WTC11 (cell line): Measurements from ENCODE around the gene DDX10. TPM values are rescaled to one million over a fixed set of nuclear protein-coding genes. Genes with fewer than 3 reads are reported as not detected.

Source experiments
- ATAC-seq: fragments of 200-7000 bp; cut with Tn5 transposase; 2 replicates; pipeline ENCODE4 v1.10.0; 2021; ENCODE audit warnings: mild to moderate bottlenecking, moderate library complexity
- CTCF ChIA-PET: fragments of 300-600 bp; sonication (Branson Sonifier 250); formaldehyde crosslinking; loops from one replicate; lab custom pipeline; 2021; ENCODE audit warnings: antibody characterized with exemption; lab: Charles Lee
- POLR2A ChIA-PET: fragments of 350-600 bp; sonication (Branson Sonifier 250); formaldehyde crosslinking; loops from one replicate; lab custom pipeline; 2021; ENCODE audit warnings: antibody characterized with exemption; lab: Charles Lee
- DNase-seq: peaks from one replicate; pipeline ENCODE4 v3.0.0; 2021; ENCODE audit warnings: low spot score
- H3K27ac Mint-ChIP-seq: 2 replicates; pipeline ENCODE4 v1.8.0; 2021; ENCODE audit warnings: mixed read lengths
- H3K27me3 Mint-ChIP-seq: 2 replicates; pipeline ENCODE4 v1.8.0; 2021; ENCODE audit warnings: low read depth, mild to moderate bottlenecking, moderate library complexity, mixed read lengths
- H3K36me3 Mint-ChIP-seq: 2 replicates; pipeline ENCODE4 v1.8.0; 2021; ENCODE audit warnings: mixed read lengths
- H3K4me1 Mint-ChIP-seq: 2 replicates; pipeline ENCODE4 v1.8.0; 2022; ENCODE audit warnings: mixed read lengths
- H3K4me3 Mint-ChIP-seq: 2 replicates; pipeline ENCODE4 v1.8.0; 2021; ENCODE audit warnings: mild to moderate bottlenecking, moderate library complexity, mixed read lengths
- H3K9me3 Mint-ChIP-seq: 2 replicates; pipeline ENCODE4 v1.8.0; 2021; ENCODE audit warnings: mixed read lengths
- HMGA2 ChIP-seq: fragments of 250-450 bp; sonication (Bioruptor Pico); IDR thresholded peaks from 2 replicates; pipeline ENCODE4 v1.4.0; 2021; ENCODE audit warnings: mild to moderate bottlenecking, moderate library complexity
- KAT7 ChIP-seq: sonication (generic); formaldehyde crosslinking; IDR thresholded peaks from 2 replicates; pipeline ENCODE4 v1.8.1; 2023; ENCODE audit warnings: missing genetic modification reagents, mild to moderate bottlenecking, borderline replicate concordance
- NFATC4 ChIP-seq: fragments of 250-450 bp; sonication (Bioruptor Pico); IDR thresholded peaks from 2 replicates; pipeline ENCODE4 v1.9.0; 2021; ENCODE audit warnings: mild to moderate bottlenecking
- NFYB ChIP-seq: sonication (generic); formaldehyde crosslinking; conservative IDR thresholded peaks from 2 replicates; pipeline ENCODE4 v1.8.0; 2022; ENCODE audit warnings: low read depth, missing genetic modification reagents
- ZNF232 ChIP-seq: sonication (generic); formaldehyde crosslinking; IDR thresholded peaks from 2 replicates; pipeline ENCODE4 v1.8.0; 2022; ENCODE audit warnings: mild to moderate bottlenecking, missing genetic modification reagents
- total RNA-seq: library from RNA; stranded (reverse); gene quantifications from 3 replicates; pipeline ENCODE4 v1.2.3, GENCODE V29; 2021
- TF ChIP-seq, protein P1 (sequence below): sonication (generic); formaldehyde crosslinking; IDR thresholded peaks from 2 replicates; pipeline ENCODE4 v1.8.0; 2023; ENCODE audit warnings: mild to moderate bottlenecking, missing genetic modification reagents
- TF ChIP-seq, protein P2 (sequence below): sonication (generic); formaldehyde crosslinking; IDR thresholded peaks from 2 replicates; pipeline ENCODE4 v1.8.0; 2022; ENCODE audit warnings: mild to moderate bottlenecking, missing genetic modification reagents
- TF ChIP-seq, protein P3 (sequence below): sonication (generic); formaldehyde crosslinking; IDR thresholded peaks from 2 replicates; pipeline ENCODE4 v1.8.1; 2023; ENCODE audit warnings: mild to moderate bottlenecking, missing genetic modification reagents, moderate library complexity
- TF ChIP-seq, protein P4 (sequence below): sonication (generic); formaldehyde crosslinking; IDR thresholded peaks from 2 replicates; pipeline ENCODE4 v1.8.1; 2023; ENCODE audit warnings: mild to moderate bottlenecking, moderate library complexity, missing genetic modification reagents
- TF ChIP-seq, protein P5 (sequence below): sonication (generic); formaldehyde crosslinking; IDR thresholded peaks from 2 replicates; pipeline ENCODE4 v1.8.0; 2022; ENCODE audit warnings: mild to moderate bottlenecking, missing genetic modification reagents

The DDX10 gene
- total RNA-seq, 1 experiment from 2014 or later, result 56.8 TPM

DNA sequence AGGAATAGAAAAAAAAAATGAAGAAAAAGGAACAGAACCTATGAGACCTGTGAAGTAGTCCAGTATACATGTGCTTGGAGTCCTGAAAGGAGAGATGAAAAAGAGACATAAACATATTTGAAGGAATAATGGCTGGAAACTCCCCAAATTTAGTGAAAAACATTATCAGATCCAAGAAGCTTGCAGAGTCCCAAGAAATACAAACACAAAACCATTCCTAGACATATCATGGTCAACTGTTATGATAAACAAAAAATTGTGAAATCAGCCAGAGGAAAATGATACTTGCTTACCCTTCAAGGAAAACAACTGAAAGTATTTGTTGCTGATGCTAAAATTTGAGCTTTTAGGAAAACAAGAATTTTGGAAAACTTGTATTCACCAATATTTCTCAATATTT lies 250.1 kb downstream of the DDX10 start (continued):
- TF ChIP-seq, protein P1, sequence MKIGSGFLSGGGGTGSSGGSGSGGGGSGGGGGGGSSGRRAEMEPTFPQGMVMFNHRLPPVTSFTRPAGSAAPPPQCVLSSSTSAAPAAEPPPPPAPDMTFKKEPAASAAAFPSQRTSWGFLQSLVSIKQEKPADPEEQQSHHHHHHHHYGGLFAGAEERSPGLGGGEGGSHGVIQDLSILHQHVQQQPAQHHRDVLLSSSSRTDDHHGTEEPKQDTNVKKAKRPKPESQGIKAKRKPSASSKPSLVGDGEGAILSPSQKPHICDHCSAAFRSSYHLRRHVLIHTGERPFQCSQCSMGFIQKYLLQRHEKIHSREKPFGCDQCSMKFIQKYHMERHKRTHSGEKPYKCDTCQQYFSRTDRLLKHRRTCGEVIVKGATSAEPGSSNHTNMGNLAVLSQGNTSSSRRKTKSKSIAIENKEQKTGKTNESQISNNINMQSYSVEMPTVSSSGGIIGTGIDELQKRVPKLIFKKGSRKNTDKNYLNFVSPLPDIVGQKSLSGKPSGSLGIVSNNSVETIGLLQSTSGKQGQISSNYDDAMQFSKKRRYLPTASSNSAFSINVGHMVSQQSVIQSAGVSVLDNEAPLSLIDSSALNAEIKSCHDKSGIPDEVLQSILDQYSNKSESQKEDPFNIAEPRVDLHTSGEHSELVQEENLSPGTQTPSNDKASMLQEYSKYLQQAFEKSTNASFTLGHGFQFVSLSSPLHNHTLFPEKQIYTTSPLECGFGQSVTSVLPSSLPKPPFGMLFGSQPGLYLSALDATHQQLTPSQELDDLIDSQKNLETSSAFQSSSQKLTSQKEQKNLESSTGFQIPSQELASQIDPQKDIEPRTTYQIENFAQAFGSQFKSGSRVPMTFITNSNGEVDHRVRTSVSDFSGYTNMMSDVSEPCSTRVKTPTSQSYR (CRISPR knock-in tag), result no peak
- TF ChIP-seq, all 79 proteins: peak for 0

DNA sequence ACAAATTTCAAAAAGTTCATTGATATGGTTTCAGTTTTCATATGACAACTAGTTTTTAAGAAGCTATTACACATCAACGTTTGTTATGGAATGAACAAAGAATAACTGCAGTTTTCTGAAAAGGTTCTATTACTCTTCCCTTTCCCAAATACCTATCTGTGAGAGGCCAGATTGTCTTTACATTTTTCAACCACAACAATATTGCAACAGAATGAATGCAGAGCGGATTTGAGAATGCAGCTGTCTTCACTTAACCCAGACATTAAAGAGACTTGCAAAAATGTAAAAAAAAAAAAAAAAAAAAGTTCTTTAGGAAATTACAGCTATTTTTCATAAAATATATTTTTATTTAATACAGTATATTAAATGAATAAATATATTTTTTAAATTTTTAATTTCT lies 250.8 kb downstream of the DDX10 start:
- Mint-ChIP-seq H3K27ac (no peak overlapping the region), H3K36me3 (peaks cover 3% of the 10 kb centered on the region; the same call in 1 of the 2 replicates), H3K4me1 (peaks cover 14% of the 10 kb centered on the region), H3K4me3 (no peak overlapping the region), H3K27me3 (no peaks in the 10 kb centered on the region), H3K9me3 (no peaks in the 10 kb centered on the region)
- no peak for ATAC-seq
- DNase-seq, result no peak
- POLR2A ChIA-PET, result interaction anchor here (0.7 kb wide), 1 partner anchor 22 kb away, joined by 5 read pairs; no protein-coding TSS in a partner anchor
- TF ChIP-seq, protein P2, sequence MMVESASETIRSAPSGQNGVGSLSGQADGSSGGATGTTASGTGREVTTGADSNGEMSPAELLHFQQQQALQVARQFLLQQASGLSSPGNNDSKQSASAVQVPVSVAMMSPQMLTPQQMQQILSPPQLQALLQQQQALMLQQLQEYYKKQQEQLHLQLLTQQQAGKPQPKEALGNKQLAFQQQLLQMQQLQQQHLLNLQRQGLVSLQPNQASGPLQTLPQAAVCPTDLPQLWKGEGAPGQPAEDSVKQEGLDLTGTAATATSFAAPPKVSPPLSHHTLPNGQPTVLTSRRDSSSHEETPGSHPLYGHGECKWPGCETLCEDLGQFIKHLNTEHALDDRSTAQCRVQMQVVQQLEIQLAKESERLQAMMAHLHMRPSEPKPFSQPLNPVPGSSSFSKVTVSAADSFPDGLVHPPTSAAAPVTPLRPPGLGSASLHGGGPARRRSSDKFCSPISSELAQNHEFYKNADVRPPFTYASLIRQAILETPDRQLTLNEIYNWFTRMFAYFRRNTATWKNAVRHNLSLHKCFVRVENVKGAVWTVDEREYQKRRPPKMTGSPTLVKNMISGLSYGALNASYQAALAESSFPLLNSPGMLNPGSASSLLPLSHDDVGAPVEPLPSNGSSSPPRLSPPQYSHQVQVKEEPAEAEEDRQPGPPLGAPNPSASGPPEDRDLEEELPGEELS (CRISPR knock-in tag), result no peak
- TF ChIP-seq HMGA2 (CRISPR knock-in tag), result peak; percentile 68
- CTCF ChIA-PET, result no interaction called here

DNA sequence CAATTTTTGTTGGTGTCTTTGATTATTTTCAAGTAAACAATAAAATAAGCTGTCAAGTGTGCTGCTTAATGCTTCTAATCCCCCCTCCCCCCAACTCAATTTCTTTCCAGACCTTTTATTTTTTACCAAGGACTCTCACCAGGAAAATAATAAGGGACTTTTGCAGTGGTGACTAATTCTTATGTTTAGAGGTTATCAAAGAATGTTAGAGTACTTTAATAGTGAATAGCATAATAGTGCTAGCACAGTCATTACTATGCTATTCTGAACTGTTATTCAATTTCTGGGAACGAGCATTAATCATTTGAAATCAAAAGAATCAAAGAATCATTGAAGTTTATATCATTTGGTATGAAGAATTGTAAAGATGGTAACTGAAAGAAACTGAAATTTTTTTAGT lies 251.4 kb downstream of the DDX10 start:
- Mint-ChIP-seq H3K27me3 (no peaks in the 10 kb centered on the region), H3K4me3 (no peak overlapping the region), H3K4me1 (peaks cover 14% of the 10 kb centered on the region), H3K36me3 (peaks cover 3% of the 10 kb centered on the region; the same call in 1 of the 2 replicates), H3K27ac (no peak overlapping the region), H3K9me3 (no peaks in the 10 kb centered on the region)
- DNase-seq (no peak), ATAC-seq (no peak)
- POLR2A ChIA-PET, result no interaction called here
- TF ChIP-seq, protein P3, sequence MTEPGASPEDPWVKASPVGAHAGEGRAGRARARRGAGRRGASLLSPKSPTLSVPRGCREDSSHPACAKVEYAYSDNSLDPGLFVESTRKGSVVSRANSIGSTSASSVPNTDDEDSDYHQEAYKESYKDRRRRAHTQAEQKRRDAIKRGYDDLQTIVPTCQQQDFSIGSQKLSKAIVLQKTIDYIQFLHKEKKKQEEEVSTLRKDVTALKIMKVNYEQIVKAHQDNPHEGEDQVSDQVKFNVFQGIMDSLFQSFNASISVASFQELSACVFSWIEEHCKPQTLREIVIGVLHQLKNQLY, result no peak
- TF ChIP-seq, protein P2 (CRISPR knock-in tag), result no peak
- TF ChIP-seq, protein P4, sequence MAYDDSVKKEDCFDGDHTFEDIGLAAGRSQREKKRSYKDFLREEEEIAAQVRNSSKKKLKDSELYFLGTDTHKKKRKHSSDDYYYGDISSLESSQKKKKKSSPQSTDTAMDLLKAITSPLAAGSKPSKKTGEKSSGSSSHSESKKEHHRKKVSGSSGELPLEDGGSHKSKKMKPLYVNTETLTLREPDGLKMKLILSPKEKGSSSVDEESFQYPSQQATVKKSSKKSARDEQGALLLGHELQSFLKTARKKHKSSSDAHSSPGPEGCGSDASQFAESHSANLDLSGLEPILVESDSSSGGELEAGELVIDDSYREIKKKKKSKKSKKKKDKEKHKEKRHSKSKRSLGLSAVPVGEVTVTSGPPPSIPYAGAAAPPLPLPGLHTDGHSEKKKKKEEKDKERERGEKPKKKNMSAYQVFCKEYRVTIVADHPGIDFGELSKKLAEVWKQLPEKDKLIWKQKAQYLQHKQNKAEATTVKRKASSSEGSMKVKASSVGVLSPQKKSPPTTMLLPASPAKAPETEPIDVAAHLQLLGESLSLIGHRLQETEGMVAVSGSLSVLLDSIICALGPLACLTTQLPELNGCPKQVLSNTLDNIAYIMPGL (CRISPR knock-in tag), result no peak
- TF ChIP-seq KAT7 (CRISPR knock-in tag) (no peak), NFYB (CRISPR knock-in tag) (no peak), ZNF232 (no peak), NFATC4 (CRISPR knock-in tag) (no peak)
- TF ChIP-seq, protein P5, sequence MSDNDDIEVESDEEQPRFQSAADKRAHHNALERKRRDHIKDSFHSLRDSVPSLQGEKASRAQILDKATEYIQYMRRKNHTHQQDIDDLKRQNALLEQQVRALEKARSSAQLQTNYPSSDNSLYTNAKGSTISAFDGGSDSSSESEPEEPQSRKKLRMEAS (CRISPR knock-in tag), result no peak
- CTCF ChIA-PET, result no interaction called here
